K562 (cell line): ENCODE data around the gene TMEM50B. TPM values are rescaled to one million over a fixed set of nuclear protein-coding genes. Genes with fewer than 3 reads are reported as not detected.
A peak's percentile ranks its signal among the peaks of the same experiment; 100 is the strongest.

ENCODE experiments used
- ARID4B ChIP-seq: sonication (generic); formaldehyde crosslinking; IDR thresholded peaks from 2 replicates; pipeline ENCODE4 v1.8.0; 2022; ENCODE audit warnings: mild to moderate bottlenecking, missing genetic modification reagents
- ATF7 ChIP-seq: fragments of 450-650 bp; IDR thresholded peaks from 2 replicates; pipeline ENCODE4 v1.7.1; 2014; ENCODE audit warnings: mild to moderate bottlenecking, moderate library complexity
- BCLAF1 ChIP-seq, 2 experiments: fragments of 450-650 bp in 1 of 2; IDR thresholded peaks; 2 replicates each; pipeline ENCODE4 v1.6.1; 2011 to 2017; ENCODE audit warnings: low read depth in 2 of 2, antibody characterized with exemption in 1 of 2, borderline replicate concordance in 1 of 2, low read length in 1 of 2, mild to moderate bottlenecking in 1 of 2, mixed read lengths in 1 of 2; ENCODE audit not compliant: control insufficient read depth in 1 of 2
- BDP1 ChIP-seq: IDR thresholded peaks from 3 replicates; pipeline ENCODE4 v1.6.1; 2011; ENCODE audit not compliant: insufficient read length, insufficient read depth
- CBX8 ChIP-seq: fragments of 200-600 bp; sonication (generic); IDR thresholded peaks from 2 replicates; pipeline ENCODE4 v1.6.1; 2012; ENCODE audit warnings: borderline replicate concordance, mixed run types, low read depth, mild to moderate bottlenecking, moderate library complexity, mixed read lengths, low read length, control low read depth, inconsistent platforms; ENCODE audit not compliant: poor library complexity, severe bottlenecking; ENCODE audit errors: extremely low read depth
- EP300 ChIP-seq: IDR thresholded peaks from 2 replicates; pipeline ENCODE4 v1.6.1; 2012; ENCODE audit warnings: low read length, improper control_type of control experiment
- EZH2 ChIP-seq: IDR thresholded peaks from 2 replicates; pipeline ENCODE4 v1.6.1; 2012; ENCODE audit warnings: low read depth, mild to moderate bottlenecking, inconsistent platforms, low read length, borderline replicate concordance
- HES1 ChIP-seq: fragments of 450-650 bp; IDR thresholded peaks from 2 replicates; pipeline ENCODE4 v1.6.1; 2016; ENCODE audit warnings: low read depth, mild to moderate bottlenecking, moderate library complexity
- NELFE ChIP-seq: IDR thresholded peaks from 2 replicates; pipeline ENCODE4 v1.6.1; 2011; ENCODE audit warnings: mild to moderate bottlenecking; ENCODE audit not compliant: insufficient read depth, insufficient read length
- NR2F6 ChIP-seq: fragments of 450-650 bp; formaldehyde crosslinking; IDR thresholded peaks from 2 replicates; pipeline ENCODE4 v1.4.0; 2020; ENCODE audit warnings: mild to moderate bottlenecking
- POLR2AphosphoS5 ChIP-seq: IDR thresholded peaks from 2 replicates; pipeline ENCODE4 v1.6.1; 2011; ENCODE audit warnings: mild to moderate bottlenecking, low read depth, low read length, moderate library complexity; ENCODE audit not compliant: control insufficient read depth, insufficient read depth
- SIX5 ChIP-seq, 2 experiments: IDR thresholded peaks; 2 replicates each; pipeline ENCODE4 v1.6.1; 2011; ENCODE audit warnings: low read length in 2 of 2, borderline replicate concordance in 1 of 2, low read depth in 1 of 2, mild to moderate bottlenecking in 1 of 2, moderate library complexity in 1 of 2; ENCODE audit not compliant: insufficient read depth in 1 of 2
- SMAD4 ChIP-seq: fragments of 250-450 bp; sonication (Bioruptor Pico); conservative IDR thresholded peaks from 2 replicates; pipeline ENCODE4 v1.8.0; 2021; ENCODE audit warnings: inconsistent platforms, mild to moderate bottlenecking, moderate library complexity
- ZBTB2 ChIP-seq: fragments of 450-650 bp; IDR thresholded peaks from 2 replicates; pipeline ENCODE4 v1.6.1; 2016; ENCODE audit warnings: antibody characterized with exemption
- ZKSCAN1 ChIP-seq: fragments of 150-350 bp; IDR thresholded peaks from 2 replicates; pipeline ENCODE4 v1.6.1; 2016; ENCODE audit warnings: low read depth, low read length
- ZNF551 ChIP-seq: fragments of 250-450 bp; sonication (Bioruptor Pico); IDR thresholded peaks from 2 replicates; pipeline ENCODE4 v1.5.0; 2021; ENCODE audit warnings: mild to moderate bottlenecking, moderate library complexity
- polyA plus RNA-seq, 8 experiments: library from polyadenylated mRNA; depleted of rRNA in 4 of 8; stranded (reverse) in 5 of 8; unstranded in 3 of 8; fragments of >200 nt; fragmentation: Nextera tagmentation in 2 of 8; fragmentation: Illumina TruSeq in 1 of 8; extraction: Ambion mirVana in 2 of 8; extraction: Trizol in 1 of 8; gene quantifications; 2 replicates each; pipeline versions ENCODE4 v1.2.1 to v1.2.3, GENCODE V29; 2011 to 2014; ENCODE audit warnings: inconsistent platforms in 1 of 8, missing spikeins in 1 of 8
- total RNA-seq, 7 experiments: library from RNA; depleted of rRNA in 6 of 7; stranded (reverse); fragments of >200 nt in 6 of 7; fragmentation: Illumina TruSeq in 2 of 7; extraction: Trizol in 2 of 7; gene quantifications; 2 replicates each; pipeline versions ENCODE4 v1.2.1 to v1.2.3, GENCODE V29; 2011 to 2021; ENCODE audit warnings: low replicate concordance in 1 of 7

TMEM50B gene
- total and polyA plus RNA-seq, 9 of the 15 experiments (the other 6 are each of a cell fraction or from before 2014, with no cell fraction given): 20.5 to 64.6 (median 28.9) TPM

GRCh38 chr21:33491373-33492102 is 11.8 kb upstream of the TMEM50B start, which contains the start of gene DNAJC28 (continued):
- TF ChIP-seq ARID4B (peak; percentile 99), EP300 (0 out of 2 replicates have a peak, but pooled peaks have one; percentile 7), ZKSCAN1 (0 out of 2 replicates have a peak, but pooled peaks have one; percentile 22), BDP1 (no peak), NR2F6 (0 out of 2 replicates have a peak, but pooled peaks have one; percentile 49), BCLAF1 (IDR thresholded peaks at IDR 0.05; ENCODE audit: borderline replicate concordance in 1 of 2, control insufficient read depth in 1 of 2, low read depth in 2 of 2, low read length in 1 of 2) (peak in 1 of 2 experiments; percentile 95; a peak in 2 of 4 replicates), POLR2AphosphoS5 (0 out of 2 replicates have a peak, but pooled peaks have one; percentile 67), SIX5 (IDR thresholded peaks at IDR 0.05; ENCODE audit: borderline replicate concordance in 1 of 2, insufficient read depth in 1 of 2, low read depth in 1 of 2, low read length in 2 of 2) (peak; percentile 91 to 94), ZBTB2 (peak; percentile 97), ATF7 (peak; percentile 100), CBX8 (no peak), ZNF551 (CRISPR knock-in tag) (no peak), HES1 (0 out of 2 replicates have a peak, but pooled peaks have one; percentile 44), NELFE (no peak), EZH2 (no peak), SMAD4 (CRISPR knock-in tag) (0 out of 2 replicates have a peak, but pooled peaks have one; percentile 57)
